HS-5 (cell line): ENCODE measurements around the gene IGSF8.

Source experiments
- DNase-seq: peaks from one replicate; pipeline ENCODE4 v3.0.0-alpha.2; 2012; ENCODE audit warnings: low read depth

Gene IGSF8

DNA sequence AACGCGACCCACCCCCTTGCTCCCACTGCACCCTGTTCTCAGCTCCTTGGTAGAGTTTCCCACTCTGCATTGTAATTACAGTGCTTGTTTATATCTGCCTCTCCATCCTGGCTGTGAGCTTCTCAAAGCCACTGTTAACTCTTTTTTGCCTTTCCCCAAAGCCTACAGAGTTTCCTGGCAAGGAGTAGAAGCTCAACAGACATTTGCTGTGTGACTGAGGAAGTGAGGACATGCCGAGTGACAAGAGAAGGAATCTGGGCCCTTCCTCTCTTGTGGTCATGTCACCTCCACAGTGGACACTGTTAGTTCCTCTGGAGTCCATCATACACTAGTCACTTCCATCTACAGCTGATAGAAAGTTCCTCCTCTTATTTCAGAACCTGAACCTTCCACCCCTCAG, 6.1 kb upstream of the IGSF8 start:
- DNase-seq = no peak

DNA sequence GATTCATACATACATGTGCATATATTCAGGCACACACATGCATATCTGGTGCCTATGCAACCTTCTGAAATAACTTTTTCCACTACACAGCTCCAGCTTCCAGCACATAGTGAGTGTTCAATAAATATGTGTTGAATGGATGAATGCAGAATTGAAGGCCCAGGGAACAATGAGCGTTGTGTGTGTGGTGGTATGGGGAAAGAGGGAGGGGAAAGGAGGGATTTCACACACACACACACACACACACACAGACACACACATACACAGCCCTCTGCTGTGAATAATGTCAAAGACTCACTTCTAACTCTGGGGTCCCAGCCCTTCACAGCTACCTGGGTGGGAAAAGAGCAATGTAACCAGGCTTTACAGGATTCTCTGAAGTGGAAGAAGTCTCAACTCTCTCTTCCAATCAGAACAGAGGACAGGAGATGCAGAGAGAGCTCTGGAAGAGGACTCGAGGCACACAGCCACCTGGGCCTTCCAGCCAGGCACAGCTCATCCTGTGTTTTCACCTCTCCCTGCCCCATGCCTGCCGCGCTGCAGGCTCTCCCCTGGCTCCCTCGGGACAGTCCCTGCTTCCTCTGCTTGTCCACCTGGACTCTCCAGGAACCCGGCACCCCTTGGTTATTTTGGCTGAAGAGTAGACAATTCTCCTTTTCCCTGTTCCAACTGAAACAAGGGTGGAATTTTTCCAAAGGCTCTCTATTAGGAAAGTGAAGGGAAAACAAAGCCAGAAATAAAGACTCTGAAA, 5.4 kb upstream of the IGSF8 start:
- DNase-seq = no peak

GRCh38 chr1:160101717-160102522, 3.5 kb upstream of the IGSF8 start:
- no peak for DNase-seq

DNA sequence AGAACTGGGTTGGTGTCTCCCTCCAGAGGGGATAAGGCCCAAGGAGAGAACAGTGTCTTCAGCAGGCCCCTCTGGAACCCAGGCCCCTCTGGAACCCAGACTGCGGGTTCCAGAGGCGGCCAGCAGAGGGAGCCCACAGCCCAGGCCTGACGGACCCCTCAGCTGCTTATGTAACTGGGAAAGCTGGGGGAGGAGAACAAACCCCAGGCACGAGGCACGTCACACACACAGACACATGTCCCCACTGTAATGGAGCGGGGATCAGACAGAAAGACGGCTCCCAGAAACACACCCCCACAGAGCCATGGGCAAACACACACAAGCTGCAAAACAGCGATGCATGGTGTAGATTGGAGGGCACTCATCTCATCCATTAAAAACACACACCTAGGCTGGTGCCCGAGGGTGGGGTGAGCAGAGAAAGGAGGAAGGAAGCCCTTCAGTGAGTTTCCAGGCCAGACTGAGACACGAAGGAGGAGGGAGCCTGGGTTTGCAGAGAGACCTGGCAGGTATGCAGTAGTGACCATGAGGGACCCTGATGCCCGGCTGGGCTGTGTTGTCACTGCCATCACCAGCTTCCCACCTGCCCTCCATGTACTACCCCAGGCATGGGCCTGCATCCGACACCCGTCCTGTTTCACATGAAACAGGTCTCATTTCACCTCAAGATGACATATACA, 2.8 kb upstream of the IGSF8 start:
- no peak for DNase-seq

- no peak for DNase-seq
Measured at GRCh38 chr1:160099716-160100375, 1.4 kb upstream of the IGSF8 start.

- peak; percentile 65 for DNase-seq
Measured at GRCh38 chr1:160098852-160099561, 588 bp upstream of the IGSF8 start.

- DNase-seq = no peak
Measured at GRCh38 chr1:160097151-160097910, 1.1 kb downstream of the IGSF8 start.

DNA sequence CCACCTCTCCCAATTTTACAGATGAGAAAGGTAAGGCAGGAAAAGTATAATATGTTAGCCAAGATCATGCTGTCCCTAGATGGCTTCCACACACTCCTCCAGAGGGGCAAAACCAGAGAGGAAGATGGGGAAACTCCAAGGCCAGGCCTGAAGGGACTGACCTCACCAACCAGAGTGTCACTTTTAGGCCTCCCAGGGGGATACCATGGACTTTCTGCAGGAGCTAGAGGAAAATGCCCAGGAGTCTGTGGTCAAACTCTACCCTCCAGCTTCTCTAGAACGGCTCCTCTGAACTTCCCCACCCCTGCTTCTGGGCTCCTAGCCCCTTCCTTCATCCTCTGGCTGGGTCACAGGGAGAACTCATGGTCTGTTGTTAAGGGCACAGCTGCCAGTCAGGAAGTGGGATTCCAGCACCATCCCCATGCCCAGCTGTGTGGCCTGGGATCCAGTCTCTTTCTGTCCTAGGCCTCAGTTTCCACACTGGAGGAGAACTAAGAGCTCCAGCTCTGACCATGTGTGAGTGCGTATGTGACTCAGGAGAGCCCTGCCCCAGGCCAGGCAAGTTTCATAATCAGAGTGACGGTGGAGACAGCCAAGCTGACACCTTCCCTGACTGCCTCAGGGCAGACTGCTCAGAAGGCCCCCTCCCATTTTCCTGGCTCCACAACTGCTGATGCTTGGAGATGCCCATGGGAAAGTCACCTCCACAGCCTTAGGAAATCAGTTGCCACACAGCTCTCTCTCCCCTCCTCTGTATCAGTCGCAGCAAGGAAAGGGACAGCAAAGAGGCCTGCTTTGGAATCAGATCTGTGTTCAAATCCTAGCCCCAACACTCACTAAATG, 1.9 kb downstream of the IGSF8 start:
- no peak for DNase-seq

DNA sequence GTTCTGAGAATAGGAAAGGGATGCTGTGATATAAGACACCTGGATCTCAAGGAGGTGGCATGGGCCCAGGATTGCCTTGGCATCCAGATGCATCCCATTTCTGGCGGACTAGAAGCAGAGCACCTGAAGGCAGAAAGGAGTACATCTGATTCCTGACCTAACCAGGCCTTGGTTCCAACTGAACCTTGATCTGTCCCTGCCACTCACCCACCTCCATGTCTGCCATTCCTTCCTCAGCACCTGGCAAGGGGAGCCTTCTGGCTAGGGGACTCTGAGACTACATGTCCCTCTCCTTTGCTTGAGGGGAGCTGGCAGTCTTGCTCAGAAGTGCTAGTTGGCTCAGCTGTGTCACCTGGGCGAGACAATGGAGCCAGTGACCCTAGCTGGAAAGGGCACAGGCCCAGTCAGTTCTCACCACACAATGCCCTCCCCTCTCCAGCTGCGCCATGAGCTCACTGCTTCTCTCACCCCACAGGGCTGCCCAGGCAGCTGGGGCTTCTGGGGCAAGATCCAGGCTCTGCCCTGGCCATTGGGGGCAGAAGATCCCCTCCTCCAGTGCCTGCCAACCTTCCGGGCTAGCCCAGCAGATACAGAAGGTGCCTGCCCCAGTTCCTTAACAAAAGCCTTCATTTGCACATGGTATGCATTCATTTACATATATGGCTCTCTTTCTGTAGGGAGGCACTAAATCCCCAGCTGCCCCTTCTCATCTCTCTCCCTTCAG, 2.9 kb downstream of the IGSF8 start:
- DNase-seq = no peak

- DNase-seq = no peak
Measured at GRCh38 chr1:160094806-160095205, 3.6 kb downstream of the IGSF8 start.

- no peak for DNase-seq
Measured at GRCh38 chr1:160094291-160094625, 4.2 kb downstream of the IGSF8 start.

DNA sequence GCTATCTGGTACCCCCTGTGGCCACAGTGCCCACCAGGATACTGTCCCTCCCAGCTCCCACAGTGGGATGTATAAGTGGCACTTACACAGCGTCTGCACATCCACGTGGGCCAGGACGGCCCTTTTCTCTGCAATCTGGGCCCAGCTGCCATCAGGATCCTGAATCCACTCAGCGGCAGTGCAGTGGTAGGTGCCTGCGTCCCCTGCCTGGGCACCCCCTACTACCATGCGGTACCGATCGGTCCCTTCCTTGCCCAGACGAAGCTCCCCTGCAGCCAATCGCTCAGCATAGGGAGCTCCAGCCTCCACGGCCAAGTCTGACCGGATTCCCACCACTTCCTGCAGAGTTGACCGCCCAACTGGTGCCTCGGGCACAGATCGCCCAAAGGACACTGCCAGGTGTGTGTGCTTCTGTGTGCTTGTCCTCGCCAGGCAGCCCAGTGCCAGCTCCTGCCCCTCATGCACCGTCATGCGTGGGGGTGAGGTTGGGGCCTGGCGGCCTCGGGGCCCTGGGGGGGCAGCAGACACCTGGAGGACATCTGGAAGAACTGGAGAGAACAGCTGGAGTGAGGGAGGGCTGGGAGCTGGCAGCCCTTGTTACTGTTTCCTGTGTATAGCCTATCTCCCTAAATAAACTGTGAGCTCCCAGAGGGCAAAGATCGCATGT, 4.7 kb downstream of the IGSF8 start:
- DNase-seq = no peak

- no peak for DNase-seq
Measured at GRCh38 chr1:160093069-160093395, 5.4 kb downstream of the IGSF8 start.

DNA sequence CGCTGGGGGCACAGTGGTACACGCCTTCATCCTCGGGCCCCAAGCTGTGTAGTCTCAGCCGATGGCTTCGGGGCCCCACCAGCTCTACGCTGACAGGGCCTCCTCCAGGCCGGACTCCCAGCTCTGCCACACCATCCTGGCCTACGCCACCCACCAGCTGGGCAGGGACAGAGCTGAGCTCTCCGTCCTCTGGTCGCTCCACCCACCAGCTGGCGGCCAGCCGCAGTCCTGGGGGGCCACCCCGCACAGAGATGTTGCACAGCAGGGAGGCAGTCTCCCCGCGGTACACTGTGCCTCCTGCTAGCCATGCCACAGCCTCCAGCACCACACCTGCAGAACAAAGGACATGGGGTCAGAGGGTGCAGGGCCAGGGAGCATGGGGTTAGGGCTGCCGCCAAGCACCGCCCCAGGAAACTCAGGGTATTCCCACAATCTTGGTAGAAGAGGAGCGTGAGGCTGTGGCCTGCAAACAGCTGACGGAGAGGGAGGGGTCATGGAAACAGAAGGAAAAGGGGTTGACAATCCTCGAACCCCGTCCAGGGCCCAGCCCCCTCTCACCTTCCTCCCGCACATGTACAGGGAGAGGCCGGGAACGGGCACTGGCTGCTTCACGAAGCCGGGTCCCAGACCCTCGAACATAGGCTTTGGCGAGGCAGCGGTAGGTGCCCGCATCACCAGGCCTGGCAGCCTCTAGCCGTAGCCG, 5.9 kb downstream of the IGSF8 start:
- no peak for DNase-seq

DNA sequence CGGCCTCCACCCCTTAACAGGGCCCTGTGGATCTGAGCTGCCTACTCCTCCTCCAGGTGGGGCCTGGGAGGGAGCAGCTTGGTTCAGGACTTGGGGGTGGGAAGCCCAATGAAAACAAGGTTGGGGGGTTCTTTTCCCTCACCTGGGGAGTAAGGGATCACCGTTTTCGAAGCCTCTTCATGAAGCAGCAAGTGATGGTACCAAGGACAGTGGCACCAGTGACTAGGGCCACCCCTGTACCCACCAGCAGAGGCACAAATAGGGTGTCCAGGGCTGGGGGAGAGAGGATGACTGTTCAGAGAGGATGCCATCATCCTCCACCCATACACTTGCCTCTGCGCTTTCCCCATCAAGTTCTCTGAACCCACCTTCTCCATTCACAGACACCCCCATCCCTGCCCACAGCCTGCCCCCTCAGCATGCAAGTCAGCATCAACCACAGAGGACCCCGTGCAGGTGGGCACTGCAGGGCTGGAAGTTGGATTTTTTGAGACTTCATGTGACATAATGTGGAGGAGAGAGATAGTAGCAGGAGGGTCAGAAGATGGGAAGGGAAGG, 6.7 kb downstream of the IGSF8 start:
- DNase-seq = no peak

GRCh38 chr1:160090760-160091159, 7.7 kb downstream of the IGSF8 start:
- DNase-seq = no peak

DNA sequence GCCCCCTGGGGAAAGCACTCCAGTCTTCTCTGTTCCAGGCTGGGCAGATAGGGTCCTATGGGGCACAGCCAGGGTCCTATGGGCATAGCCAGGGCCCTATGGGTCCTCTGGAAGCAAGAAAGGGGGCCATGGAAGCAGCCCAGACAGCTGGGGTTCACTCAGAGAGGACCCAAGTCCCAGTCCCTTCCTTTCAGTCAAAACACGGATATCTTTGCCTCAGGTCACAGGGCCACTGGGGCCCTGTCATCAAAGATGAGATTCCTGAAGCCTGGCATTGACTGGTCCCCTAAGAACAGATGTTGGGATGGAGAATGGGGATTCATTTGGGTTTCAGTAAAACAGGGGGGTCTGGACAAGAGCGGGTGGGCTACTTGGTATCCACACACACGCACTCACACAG, 8.5 kb downstream of the IGSF8 start:
- no peak for DNase-seq

GRCh38 chr1:160087118-160087662, 11.2 kb downstream of the IGSF8 start:
- no peak for DNase-seq
